ENCODE measurements around the gene TTBK1. TPM values are rescaled to one million over a fixed set of nuclear protein-coding genes. Genes with fewer than 3 reads are reported as not detected.

TTBK1 gene
- under 1 TPM; 0.09 to 0.11 TPM for total RNA-seq

GRCh38 chr6:43242908-43243663, at the start of gene TTBK1:
TSS of gene TTBK1 (plus strand) at chr6:43243481. CDS start at chr6:43246661, 3,180 bp downstream.
- Mint-ChIP-seq H3K4me1 (ENCODE audit: low read depth) (peaks cover 10% of the 10 kb centered on the region), H3K9me3 (peaks cover 2% of the 10 kb centered on the region), H3K36me3 (ENCODE audit: low read depth) (peaks cover 2% of the 10 kb centered on the region), H3K4me3 (no peak within 1 kb of the TSS), H3K27me3 (peaks cover 27% of the 10 kb centered on the region), H3K27ac (no peak within 1 kb of the TSS)
- POLR2A ChIA-PET: interaction anchor here (0.9 kb wide), 1 partner anchor 13 kb away, joined by 3 read pairs; no protein-coding TSS in a partner anchor
- intact Hi-C loops (cut with micrococcal nuclease): no loop called here
- TF ChIP-seq, protein P1, sequence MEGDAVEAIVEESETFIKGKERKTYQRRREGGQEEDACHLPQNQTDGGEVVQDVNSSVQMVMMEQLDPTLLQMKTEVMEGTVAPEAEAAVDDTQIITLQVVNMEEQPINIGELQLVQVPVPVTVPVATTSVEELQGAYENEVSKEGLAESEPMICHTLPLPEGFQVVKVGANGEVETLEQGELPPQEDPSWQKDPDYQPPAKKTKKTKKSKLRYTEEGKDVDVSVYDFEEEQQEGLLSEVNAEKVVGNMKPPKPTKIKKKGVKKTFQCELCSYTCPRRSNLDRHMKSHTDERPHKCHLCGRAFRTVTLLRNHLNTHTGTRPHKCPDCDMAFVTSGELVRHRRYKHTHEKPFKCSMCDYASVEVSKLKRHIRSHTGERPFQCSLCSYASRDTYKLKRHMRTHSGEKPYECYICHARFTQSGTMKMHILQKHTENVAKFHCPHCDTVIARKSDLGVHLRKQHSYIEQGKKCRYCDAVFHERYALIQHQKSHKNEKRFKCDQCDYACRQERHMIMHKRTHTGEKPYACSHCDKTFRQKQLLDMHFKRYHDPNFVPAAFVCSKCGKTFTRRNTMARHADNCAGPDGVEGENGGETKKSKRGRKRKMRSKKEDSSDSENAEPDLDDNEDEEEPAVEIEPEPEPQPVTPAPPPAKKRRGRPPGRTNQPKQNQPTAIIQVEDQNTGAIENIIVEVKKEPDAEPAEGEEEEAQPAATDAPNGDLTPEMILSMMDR (IDR thresholded peaks at IDR 0.05): no peak
- CTCF ChIA-PET: no interaction called here
- DNase-seq (peak; percentile 48), ATAC-seq (no peak)

GRCh38 chr6:43193929-43194328, 49.4 kb upstream of the TTBK1 start:
- Mint-ChIP-seq H3K27me3 (no peaks in the 10 kb centered on the region), H3K4me1 (ENCODE audit: low read depth) (peaks cover 8% of the 10 kb centered on the region), H3K4me3 (no peak overlapping the region), H3K9me3 (no peaks in the 10 kb centered on the region), H3K36me3 (ENCODE audit: low read depth) (peaks cover 25% of the 10 kb centered on the region), H3K27ac (no peak overlapping the region)
- CTCF ChIA-PET: interaction anchor here (1.1 kb wide), 1 partner anchor 21 kb away, joined by 3 read pairs; no protein-coding TSS in a partner anchor
- POLR2A ChIA-PET: interaction anchor here (1.0 to 1.4 kb wide), 2 partner anchors 13 to 26 kb away, joined by 3 to 5 read pairs; no protein-coding TSS in a partner anchor
- ATAC-seq (no peak), DNase-seq (no peak)
- TF ChIP-seq, protein P1 (IDR thresholded peaks at IDR 0.05): no peak
- intact Hi-C loops (cut with micrococcal nuclease): no loop called here

- ATAC-seq (no peak), DNase-seq (no peak)
- CTCF ChIA-PET: no interaction called here
- Mint-ChIP-seq H3K4me3 (no peak overlapping the region), H3K36me3 (ENCODE audit: low read depth) (peaks cover 26% of the 10 kb centered on the region), H3K27ac (no peak overlapping the region), H3K9me3 (no peaks in the 10 kb centered on the region), H3K4me1 (ENCODE audit: low read depth) (no peaks in the 10 kb centered on the region), H3K27me3 (no peaks in the 10 kb centered on the region)
- POLR2A ChIA-PET: interaction anchor here (2.2 kb wide), 1 partner anchor 12 kb away, joined by 7 read pairs; no protein-coding TSS in a partner anchor
- TF ChIP-seq, protein P1 (IDR thresholded peaks at IDR 0.05): no peak
- intact Hi-C loops (cut with micrococcal nuclease): no loop called here
Measured at GRCh38 chr6:43196337-43196736, 46.9 kb upstream of the TTBK1 start.

DNA sequence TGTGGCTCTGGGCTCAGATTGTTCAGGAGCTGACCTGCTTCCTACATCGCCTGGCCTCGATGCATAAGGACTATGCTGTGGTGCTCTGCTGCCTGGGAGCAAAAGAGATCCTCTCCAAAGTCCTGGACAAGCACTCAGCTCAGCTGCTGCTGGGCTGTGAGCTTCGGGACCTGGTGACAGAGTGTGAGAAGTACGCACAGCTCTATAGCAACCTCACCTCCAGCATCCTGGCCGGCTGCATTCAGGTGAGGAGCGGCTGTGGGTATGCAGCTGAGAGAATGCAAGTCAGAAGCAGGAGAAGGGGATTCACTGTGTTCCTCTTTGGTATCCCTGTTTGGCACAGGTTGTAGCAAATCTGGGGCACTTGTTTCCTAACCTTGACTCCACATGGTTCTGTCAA, 43.4 kb upstream of the TTBK1 start:
- intact Hi-C loops (cut with micrococcal nuclease): no loop called here
- Mint-ChIP-seq H3K36me3 (ENCODE audit: low read depth) (peaks cover 11% of the 10 kb centered on the region), H3K27me3 (no peaks in the 10 kb centered on the region), H3K27ac (no peak overlapping the region), H3K4me1 (ENCODE audit: low read depth) (no peaks in the 10 kb centered on the region), H3K4me3 (no peak overlapping the region), H3K9me3 (no peaks in the 10 kb centered on the region)
- no peak for DNase-seq
- ATAC-seq: no peak
- TF ChIP-seq, protein P1 (IDR thresholded peaks at IDR 0.05): no peak
- ChIA-PET CTCF (no interaction called here), POLR2A (interaction anchor here (1.0 to 1.1 kb wide), 2 partner anchors 25 to 65 kb away, joined by 3 read pairs; no protein-coding TSS in a partner anchor)

DNA sequence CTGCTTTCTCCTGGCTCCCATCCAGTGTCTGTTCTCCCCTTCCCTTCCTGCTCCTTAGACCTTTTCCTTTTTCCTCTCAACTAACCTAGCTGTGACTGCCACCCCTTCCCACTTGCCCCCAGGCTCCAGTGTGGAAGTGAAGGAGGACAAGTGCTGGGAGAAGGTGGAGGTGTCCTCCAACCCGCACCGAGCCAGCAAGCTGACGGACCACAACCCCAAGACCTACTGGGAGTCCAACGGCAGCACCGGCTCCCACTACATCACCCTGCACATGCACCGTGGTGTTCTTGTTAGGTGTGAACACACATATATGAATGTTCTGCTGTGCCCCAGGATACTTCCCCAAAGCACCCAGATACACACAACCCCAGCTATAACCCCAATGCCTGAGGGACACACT, 42.7 kb upstream of the TTBK1 start:
- H3K4me1 Mint-ChIP-seq (ENCODE audit: low read depth): no peaks in the 10 kb centered on the region
- TF ChIP-seq, protein P1 (IDR thresholded peaks at IDR 0.05): no peak
- peak overlapping the region; percentile 12 for H3K27ac Mint-ChIP-seq
- no peak overlapping the region for H3K4me3 Mint-ChIP-seq
- intact Hi-C loops (cut with micrococcal nuclease): no loop called here
- DNase-seq (no peak), ATAC-seq (no peak)
- CTCF ChIA-PET: interaction anchor here (1.1 kb wide), 1 partner anchor 29 kb away, joined by 3 read pairs; the partner anchor contains the start of gene DNPH1
- no peaks in the 10 kb centered on the region for H3K9me3 Mint-ChIP-seq
- H3K36me3 Mint-ChIP-seq (ENCODE audit: low read depth): peaks cover 7% of the 10 kb centered on the region
- POLR2A ChIA-PET: interaction anchor here (1.2 to 3.0 kb wide), 2 partner anchors 15 to 20 kb away, joined by 3 to 9 read pairs; no protein-coding TSS in a partner anchor
- H3K27me3 Mint-ChIP-seq: no peaks in the 10 kb centered on the region

Data from activated CD8-positive, alpha-beta T cell treated with anti-CD3 and anti-CD28 coated beads for 36 hours (primary cell).